Fibroblast of lung (primary cell): Measurements from ENCODE around the gene GTF3C2.

Experiments used
- CTCF ChIP-seq, 2 donors: IDR thresholded peaks in 1 of 2; conservative IDR thresholded peaks in 1 of 2; 1 replicate in 1 of 2; 2 replicates in 1 of 2; pipeline ENCODE4 v1.5.1; 2011 to 2012; ENCODE audit warnings: low read length in 2 of 2, control low read depth in 1 of 2, inconsistent platforms in 1 of 2, low read depth in 1 of 2, mild to moderate bottlenecking in 1 of 2
- EZH2 ChIP-seq: IDR thresholded peaks from 2 replicates; pipeline ENCODE4 v1.5.1; 2012; ENCODE audit warnings: low read length, control low read depth, mild to moderate bottlenecking; ENCODE audit errors: missing control alignments

- TF ChIP-seq CTCF (conservative IDR thresholded peaks at IDR 0.05 in 1 of 2, IDR thresholded peaks at IDR 0.05 in 1 of 2; ENCODE audit: low read depth in 1 of 2, low read length in 2 of 2) (no peak), EZH2 (no peak)
These were observed 22.3 kb upstream of the GTF3C2 start for GRCh38 chr2:27378809-27379290.
